Neutrophil (primary cell): ENCODE data around the gene OARD1.

Experiments
- H3K27ac ChIP-seq: fragments of 200-600 bp; sonication (generic); 2 replicates; pipeline ENCODE4 v1.5.1; 2016; ENCODE audit warnings: mild to moderate bottlenecking, moderate library complexity
- H3K27me3 ChIP-seq: fragments of 200-600 bp; sonication (generic); 2 replicates; pipeline ENCODE4 v1.6.0; 2016; ENCODE audit warnings: mild to moderate bottlenecking
- H3K36me3 ChIP-seq: fragments of 200-600 bp; sonication (generic); 2 replicates; pipeline ENCODE4 v1.5.1; 2017
- H3K4me1 ChIP-seq, 2 experiments: fragments of 200-600 bp in 1 of 2; sonication (generic) in 1 of 2; 1 replicate in 1 of 2; 2 replicates in 1 of 2; pipeline versions ENCODE4 v1.5.1 to v1.6.1; 2013 to 2016; ENCODE audit warnings: low read depth in 1 of 2, low read length in 1 of 2, mild to moderate bottlenecking in 1 of 2, moderate library complexity in 1 of 2; ENCODE audit not compliant: control insufficient read depth in 1 of 2, insufficient read depth in 1 of 2
- H3K4me3 ChIP-seq, 2 experiments: fragments of 200-600 bp in 1 of 2; sonication (generic) in 1 of 2; 1 replicate in 1 of 2; 2 replicates in 1 of 2; pipeline ENCODE4 v1.5.1; 2013 to 2016; ENCODE audit warnings: low read depth in 1 of 2, low read length in 1 of 2, mild to moderate bottlenecking in 1 of 2, moderate library complexity in 1 of 2
- H3K9me3 ChIP-seq: fragments of 200-600 bp; sonication (generic); 2 replicates; pipeline ENCODE4 v1.5.1; 2016
- CTCF ChIP-seq: fragments of 200-600 bp; sonication (generic); IDR thresholded peaks from 2 replicates; pipeline ENCODE4 v1.5.1; 2016; ENCODE audit warnings: antibody characterized with exemption

Gene OARD1

GRCh38 chr6:41073968-41074691 is 2.0 kb upstream of the OARD1 start:
- H3K4me1 ChIP-seq: peaks cover 54 to 55% of the 10 kb centered on the region in 2 experiments
- no peaks in the 10 kb centered on the region for H3K9me3 ChIP-seq
- H3K27ac ChIP-seq: peak overlapping the region; percentile 98
- TF ChIP-seq CTCF: no peak
- peaks cover 4% of the 10 kb centered on the region for H3K36me3 ChIP-seq
- no peaks in the 10 kb centered on the region for H3K27me3 ChIP-seq
- H3K4me3 ChIP-seq: peak overlapping the region; percentile 94 to 95

GRCh38 chr6:41073203-41073967 is 1.2 kb upstream of the OARD1 start:
- H3K27ac ChIP-seq: peak overlapping the region; percentile 98
- H3K4me3 ChIP-seq: peak overlapping the region; percentile 94 to 95
- no peaks in the 10 kb centered on the region for H3K27me3 ChIP-seq
- peaks cover 46 to 48% of the 10 kb centered on the region in 2 experiments for H3K4me1 ChIP-seq
- no peaks in the 10 kb centered on the region for H3K36me3 ChIP-seq
- H3K9me3 ChIP-seq: no peaks in the 10 kb centered on the region
- peak; percentile 74 for TF ChIP-seq CTCF

- H3K27ac ChIP-seq: peak within 1 kb of the TSS; percentile 98
- no peaks in the 10 kb centered on the region for H3K9me3 ChIP-seq
- H3K27me3 ChIP-seq: no peaks in the 10 kb centered on the region
- no peak for TF ChIP-seq CTCF
- peak within 1 kb of the TSS; percentile 94 to 95 for H3K4me3 ChIP-seq
- H3K36me3 ChIP-seq: no peaks in the 10 kb centered on the region
- H3K4me1 ChIP-seq: peaks cover 42 to 43% of the 10 kb centered on the region in 2 experiments
Measured at GRCh38 chr6:41072836-41073202, 663 bp upstream of the OARD1 start, which contains the start of gene NFYA. TSS of gene NFYA (plus strand) at chr6:41072974. CDS start at chr6:41079090, 6,116 bp downstream.

- Histone ChIP-seq H3K27me3 (no peaks in the 10 kb centered on the region), H3K36me3 (peaks cover 7% of the 10 kb centered on the region), H3K27ac (peak overlapping the region; percentile 98), H3K4me1 (peaks cover 30 to 36% of the 10 kb centered on the region in 2 experiments), H3K9me3 (no peaks in the 10 kb centered on the region), H3K4me3 (peak overlapping the region; percentile 94 to 95)
- no peak for TF ChIP-seq CTCF
Measured at GRCh38 chr6:41071501-41071922, 644 bp downstream of the OARD1 start.

GRCh38 chr6:41066867-41067304 is 5.3 kb downstream of the OARD1 start:
- Histone ChIP-seq H3K4me3 (no peak overlapping the region), H3K9me3 (no peaks in the 10 kb centered on the region), H3K36me3 (peaks cover 31% of the 10 kb centered on the region), H3K27me3 (no peaks in the 10 kb centered on the region), H3K27ac (no peak overlapping the region), H3K4me1 (peaks cover 12 to 14% of the 10 kb centered on the region in 2 experiments)
- peak; percentile 83 for TF ChIP-seq CTCF
